Measurements from ENCODE around the gene TMEM141.
"Not testable (repeated sequence)": the region's sequence is repeated elsewhere in the genome, so short reads cannot be mapped to it uniquely, and the experiment has no call there.

The TMEM141 gene

DNA sequence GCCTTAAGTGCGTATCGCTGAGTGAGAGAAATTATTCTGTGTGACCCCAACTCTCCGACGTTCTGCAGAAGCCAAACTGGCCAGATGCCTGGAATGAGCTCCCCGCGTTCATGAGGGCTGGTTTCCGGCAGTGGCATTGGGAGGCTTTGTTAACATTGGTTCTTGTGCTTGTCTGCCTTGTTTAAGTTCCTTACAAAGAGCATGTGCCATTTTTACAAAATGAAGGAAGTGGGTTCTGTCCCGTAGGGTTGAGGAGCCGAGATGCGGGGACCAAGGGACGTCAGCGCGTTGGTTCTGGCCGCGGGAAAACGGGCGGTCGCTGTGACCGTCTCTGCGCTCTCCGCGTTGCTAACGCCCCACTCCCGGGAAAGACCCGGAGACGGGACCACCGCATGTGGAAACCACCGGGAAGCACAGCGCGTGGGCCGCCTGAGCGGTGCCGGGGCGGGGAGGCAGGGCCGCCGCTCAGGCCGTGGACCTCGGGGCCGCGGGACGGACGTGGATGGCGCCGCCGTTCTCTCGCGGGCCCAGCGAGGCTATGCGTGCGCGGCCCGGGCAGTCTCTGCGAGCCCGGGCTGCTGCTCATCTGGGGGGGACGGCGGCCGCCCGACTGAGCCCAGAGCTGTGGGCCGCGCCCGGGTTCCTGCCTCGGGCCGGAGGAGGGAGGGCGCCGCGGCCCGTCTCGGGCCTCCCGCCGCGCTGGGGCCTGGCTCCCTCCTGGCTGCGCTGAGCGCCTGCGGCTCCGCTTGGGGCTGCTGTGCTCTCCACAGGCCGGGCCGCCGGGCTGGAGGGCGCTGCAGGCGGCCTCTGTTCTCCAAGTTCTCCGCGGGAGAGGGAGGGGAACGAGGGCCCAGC is 30.1 kb downstream of the TMEM141 start:
- DNase-seq: peak; percentile 25

DNA sequence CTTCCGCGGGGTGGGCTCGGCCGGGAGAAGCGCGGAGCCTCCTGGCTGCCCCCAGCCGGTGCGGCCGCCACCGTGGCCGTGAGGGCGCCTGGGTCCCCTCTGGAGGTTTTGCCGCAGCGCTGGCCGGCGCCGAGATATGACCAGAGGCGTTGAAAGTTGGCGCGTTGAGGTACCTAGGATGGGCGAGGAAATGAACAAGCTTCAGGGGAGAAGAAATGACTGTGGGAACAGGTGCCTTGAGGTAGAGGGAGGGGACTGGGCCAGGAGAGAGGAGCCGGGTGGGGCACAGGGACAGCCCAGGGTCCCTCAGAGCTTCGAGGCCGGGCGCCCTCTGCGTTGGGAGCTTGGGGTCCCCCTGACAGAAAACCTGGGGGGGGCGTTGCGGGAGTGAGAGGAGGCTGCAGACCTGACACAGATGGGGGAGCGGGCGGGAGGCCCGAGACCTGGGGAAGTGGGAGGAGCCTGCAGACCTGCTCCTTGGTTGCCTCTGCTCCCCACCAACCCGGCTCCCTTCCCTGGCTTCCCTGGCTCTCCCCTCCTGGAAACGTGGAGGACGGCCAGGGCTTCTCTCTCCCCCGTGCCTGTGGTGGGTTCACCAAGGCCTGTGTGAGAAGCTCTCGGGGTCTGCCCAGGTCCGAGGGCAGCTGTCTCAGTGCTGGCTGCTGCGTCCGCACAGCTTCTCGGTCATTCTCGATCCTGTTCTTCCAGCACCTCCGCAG is 30.8 kb downstream of the TMEM141 start:
- DNase-seq: no peak

- DNase-seq: no peak
Measured at GRCh38 chr9:136823136-136824046, 32.2 kb downstream of the TMEM141 start.

DNA sequence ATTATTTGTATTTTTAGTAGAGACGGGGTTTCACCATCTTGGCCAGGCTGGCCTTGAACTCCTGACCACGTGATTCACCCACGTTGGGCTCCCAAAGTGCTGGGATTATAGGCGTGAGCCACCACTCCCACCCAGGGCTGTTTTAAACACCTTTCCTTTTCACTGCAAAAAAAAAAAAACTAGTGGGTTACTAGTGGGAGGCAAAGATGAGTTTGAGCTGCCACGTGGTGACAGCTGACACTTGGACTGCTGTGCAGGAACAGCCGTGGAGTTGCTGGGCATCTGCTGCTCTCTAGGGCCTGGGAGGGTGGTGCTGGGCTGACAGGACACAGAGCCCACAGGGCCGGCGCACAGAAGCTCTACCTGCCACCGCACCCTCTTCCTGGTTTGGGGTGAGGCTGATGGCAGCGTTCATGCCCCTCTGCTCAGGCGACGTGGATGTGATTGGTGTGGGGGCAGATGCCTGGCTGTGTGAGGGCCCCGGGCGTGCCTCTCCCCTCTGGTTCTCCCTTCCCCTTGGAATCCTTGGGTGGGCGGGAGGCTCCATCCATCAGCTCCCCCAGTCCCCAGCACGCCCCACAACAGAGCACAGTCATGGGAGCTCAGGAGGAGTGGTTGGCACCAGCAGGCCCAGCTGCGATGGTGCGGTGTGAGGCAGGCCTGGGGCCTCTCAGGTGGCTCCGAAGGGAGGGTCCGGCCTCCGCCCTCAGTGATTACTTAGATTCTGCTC is 33.5 kb downstream of the TMEM141 start:
- DNase-seq: no peak

DNA sequence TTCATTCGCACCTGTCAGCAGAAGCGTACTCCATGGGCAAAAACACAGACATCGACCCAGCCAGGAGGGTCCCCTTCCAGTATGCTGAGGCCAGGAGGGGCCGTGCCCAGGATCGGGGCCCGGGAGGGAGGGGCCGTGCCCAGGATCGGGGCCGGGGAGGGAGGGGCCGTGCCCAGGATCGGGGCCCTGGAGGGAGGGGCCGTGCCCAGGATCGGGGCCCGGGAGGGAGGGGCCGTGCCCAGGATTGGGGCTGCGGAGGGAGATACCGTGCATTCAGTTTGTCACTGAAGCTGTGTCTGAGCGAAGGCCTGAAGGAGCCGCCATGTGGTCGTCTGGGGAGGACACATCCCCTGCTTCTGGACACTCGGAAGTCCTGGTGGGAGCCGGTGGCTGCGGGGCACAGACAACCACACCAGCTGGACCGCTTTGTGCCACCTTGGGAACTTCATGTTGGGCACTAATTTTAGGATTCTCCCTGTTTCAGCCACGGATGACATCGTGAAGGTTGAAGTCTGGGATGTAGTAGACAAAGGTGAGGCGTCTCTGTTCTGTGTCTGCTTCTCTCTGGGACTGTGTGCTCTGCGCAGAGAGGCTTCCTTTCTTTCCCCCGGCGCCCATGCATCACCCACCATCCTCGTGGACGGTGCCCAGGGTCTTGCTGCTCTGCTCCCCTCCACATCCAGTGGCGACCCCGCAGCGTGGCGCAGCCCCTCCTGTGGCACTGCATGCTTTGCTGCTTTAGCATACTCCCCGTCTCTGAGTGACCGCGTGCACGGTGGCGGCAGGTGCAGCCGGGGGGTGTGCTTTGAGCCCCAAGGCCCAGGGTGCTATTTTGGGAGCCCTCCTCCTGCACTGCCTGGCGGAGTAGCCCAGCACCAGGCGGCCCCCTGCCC is 34.4 kb downstream of the TMEM141 start:
- no peak for DNase-seq

- DNase-seq: no peak
Measured at GRCh38 chr9:136826188-136826541, 35.0 kb downstream of the TMEM141 start.

GRCh38 chr9:136826703-136827582 is 35.8 kb downstream of the TMEM141 start:
- DNase-seq: no peak

DNA sequence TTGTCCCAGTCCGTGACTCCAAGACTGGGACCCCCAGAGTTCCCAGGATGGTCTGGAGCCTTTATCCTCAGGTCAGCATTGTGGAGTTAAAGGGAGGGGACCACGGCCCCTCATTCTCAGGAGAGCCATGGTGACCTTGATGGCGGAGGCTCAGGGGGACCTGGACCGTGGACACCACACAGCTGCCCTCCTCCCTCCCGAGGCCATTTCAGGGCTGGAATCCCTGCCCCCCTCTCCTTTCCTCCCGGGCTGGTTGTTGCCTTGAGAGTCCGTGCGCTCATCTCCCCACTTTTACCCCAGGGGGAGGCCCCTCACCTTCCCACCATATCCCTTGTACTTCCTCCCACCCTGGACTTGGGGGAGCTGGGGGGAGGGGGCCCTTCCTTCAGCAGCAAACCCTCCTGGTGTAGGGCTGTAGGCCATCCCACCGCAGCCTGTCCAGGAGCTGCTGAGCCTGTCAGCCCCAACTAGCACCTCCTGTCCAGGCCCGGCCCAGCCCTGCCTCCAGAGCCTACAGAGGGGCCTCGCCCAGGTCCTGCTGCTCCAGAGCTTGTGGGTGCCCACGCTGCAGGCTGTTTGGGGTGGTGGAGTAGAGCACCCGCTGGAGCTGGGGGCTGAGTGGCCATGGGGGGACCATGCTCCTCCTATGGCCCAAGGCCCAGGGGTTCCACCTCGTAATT is 36.8 kb downstream of the TMEM141 start:
- no peak for DNase-seq

DNA sequence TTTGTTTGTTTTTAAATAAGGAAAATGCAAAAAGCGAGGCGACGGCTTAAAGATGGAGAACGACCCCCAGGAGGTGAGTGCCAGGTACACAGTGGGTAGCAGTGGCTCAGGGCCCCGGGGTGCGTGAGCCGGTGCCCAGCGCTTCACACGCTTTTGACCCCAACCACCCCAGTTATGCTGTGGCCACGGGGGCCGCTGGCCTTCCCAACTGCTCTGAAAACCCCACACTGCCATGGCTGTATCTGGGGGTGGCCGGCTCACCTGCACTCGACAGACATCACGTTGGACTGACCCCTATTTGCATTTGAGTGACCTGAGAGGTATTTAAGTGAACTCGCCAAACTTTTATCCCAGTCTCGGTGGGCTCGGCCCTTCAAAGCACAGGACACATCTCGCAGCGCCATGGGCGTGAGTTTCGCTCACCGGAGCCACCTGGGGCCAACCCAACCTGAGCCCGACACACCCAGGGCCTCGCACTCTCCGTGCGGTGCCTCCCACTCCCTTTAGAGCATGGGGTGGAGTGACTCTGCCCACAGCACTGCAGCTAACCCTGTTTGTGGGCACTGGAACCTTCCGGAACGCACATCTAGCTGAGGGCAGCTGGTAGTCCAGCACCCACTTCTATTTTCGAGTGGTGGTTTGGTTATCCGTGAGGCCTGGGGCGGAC is 37.5 kb downstream of the TMEM141 start:
- no peak for DNase-seq

DNA sequence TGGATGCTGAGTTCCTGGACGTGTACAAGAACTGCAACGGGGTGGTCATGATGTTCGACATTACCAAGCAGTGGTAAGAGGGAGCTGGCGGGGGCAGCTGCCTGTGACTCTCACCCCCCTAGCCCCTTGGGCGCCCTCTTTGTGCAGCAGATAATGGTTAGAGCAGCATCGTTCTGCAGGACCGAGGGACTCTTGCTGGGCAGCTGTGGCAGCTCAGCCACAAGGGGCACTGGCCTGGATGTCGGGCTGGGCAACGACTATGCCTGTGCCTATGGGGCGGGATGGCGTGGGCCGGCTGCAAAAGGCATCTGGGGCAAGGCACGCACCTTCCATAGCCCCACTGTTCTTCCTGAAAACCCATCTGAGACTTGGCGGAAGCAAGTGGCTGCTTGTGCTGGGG is 38.3 kb downstream of the TMEM141 start:
- DNase-seq: no peak

GRCh38 chr9:136829981-136830885 is 39.1 kb downstream of the TMEM141 start:
- DNase-seq: no peak

- no peak for DNase-seq
Measured at GRCh38 chr9:136831002-136831719, 40.0 kb downstream of the TMEM141 start.

DNA sequence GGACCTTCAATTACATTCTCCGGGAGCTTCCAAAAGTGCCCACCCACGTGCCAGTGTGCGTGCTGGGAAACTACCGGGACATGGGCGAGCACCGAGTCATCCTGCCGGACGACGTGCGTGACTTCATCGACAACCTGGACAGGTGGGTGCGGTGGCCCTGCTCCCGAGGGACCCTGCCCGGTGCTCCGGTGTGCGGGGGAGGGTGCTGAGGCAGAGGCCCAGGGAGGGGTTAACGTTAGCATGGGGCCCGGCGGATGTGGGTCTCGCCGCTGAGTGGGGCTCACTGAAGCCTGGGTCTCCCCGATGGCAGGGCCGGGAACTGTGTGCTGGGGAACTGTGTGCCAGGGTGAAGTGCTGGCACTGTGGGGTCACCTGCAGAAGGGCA is 40.6 kb downstream of the TMEM141 start:
- no peak for DNase-seq

GRCh38 chr9:136832581-136832980 is 41.4 kb downstream of the TMEM141 start:
- no peak for DNase-seq

DNA sequence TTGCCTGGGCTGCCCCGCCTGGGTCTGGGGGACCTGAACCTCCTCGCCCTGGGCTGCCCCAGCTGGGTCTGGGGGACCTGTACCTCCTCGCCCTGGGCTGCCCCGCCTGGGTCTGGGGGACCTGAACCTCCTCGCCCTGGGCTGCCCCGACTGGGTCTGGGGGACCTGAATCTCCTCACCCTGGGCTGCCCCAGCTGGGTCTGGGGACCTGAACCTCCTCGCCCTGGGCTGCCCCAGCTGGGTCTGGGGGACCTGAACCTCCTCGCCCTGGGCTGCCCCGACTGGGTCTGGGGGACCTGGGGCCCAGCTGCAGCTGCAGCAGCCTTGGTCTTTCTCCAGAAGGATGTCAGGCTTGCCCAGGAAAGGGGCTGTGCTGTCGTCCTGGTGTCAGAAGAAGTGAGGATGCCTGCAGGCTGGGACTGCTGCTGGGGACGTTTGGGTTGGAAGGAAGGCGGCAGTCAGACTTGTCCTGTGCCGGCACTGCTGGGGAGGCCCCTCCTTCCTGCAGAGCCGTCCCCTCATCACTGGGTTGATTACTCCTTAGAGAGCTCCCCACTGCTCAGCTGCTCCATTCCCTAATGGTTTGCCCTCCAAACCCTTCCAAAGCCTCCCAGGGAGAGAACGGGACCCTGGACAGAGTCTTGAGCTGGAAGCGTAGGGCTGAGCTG is 42.4 kb downstream of the TMEM141 start:
- DNase-seq: not testable (repeated sequence)

- DNase-seq: no peak
Measured at GRCh38 chr9:136835162-136835931, 44.2 kb downstream of the TMEM141 start.
